ENCODE measurements around the gene VPS26C. TPM values are rescaled to one million over a fixed set of nuclear protein-coding genes. Genes with fewer than 3 reads are reported as not detected.

Gene VPS26C
- total RNA-seq, 1 experiment from 2014 or later = 47.4 TPM

DNA sequence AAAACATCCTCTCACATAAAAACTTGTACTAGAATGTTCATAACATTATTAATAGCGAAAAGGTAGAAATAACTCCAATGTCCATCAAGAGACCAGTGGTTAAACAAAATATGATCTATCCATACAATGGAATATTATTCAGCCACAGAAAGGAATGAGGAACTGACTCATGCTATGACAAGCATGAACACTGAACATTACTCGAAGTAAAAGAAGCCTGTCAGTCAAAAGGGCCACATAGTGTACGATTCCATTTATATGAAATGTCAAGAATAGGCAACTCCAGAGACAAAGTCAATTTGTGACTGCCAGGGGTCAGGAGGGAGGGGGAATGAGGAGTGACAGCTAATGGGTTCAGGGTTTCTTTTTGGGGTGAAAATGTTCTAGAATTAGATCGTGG lies 2.3 kb downstream of the VPS26C start:
- POLR2A ChIA-PET = interaction anchor here (0.6 kb wide), 1 partner anchor 232 kb away, joined by 3 read pairs; no protein-coding TSS in a partner anchor
- Histone ChIP-seq H3K36me3 (ENCODE audit: control insufficient read depth, insufficient read depth, low read length) (peaks cover 2% of the 10 kb centered on the region; the same call in 1 of the 2 replicates), H3K4me3 (ENCODE audit: low read depth in 2 of 2, low read length in 2 of 2) (no peak overlapping the region), H3K27me3 (ENCODE audit: control insufficient read depth, insufficient read depth, low read length) (no peaks in the 10 kb centered on the region), H3K9me3 (ENCODE audit: control insufficient read depth, insufficient read depth, low read depth, low read length) (no peaks in the 10 kb centered on the region), H3K4me1 (ENCODE audit: control insufficient read depth, insufficient read depth, low read length) (peaks cover 27% of the 10 kb centered on the region), H3K27ac (ENCODE audit: low read length) (peak overlapping the region; percentile 10; the same call in 1 of the 2 replicates)
- intact Hi-C loops (cut with micrococcal nuclease; ENCODE audit: unreplicated experiment) = loop anchor here (5.0 kb wide), 1 partner anchor 102 kb away; the partner anchor contains the start of gene DYRK1A
- no TSS peak for BruUV-seq (replicated peaks)
- no peak for DNase-seq (ENCODE audit: low read depth, low spot score)
- in situ Hi-C loops (cut with HindIII; ENCODE audit: low pct_unique_long_range_greater_than_20kb, low sequenced_read_pairs) = no loop called here
- no peak for ATAC-seq
- CTCF ChIA-PET = no interaction called here
- TF ChIP-seq TCF7L2 (IDR thresholded peaks at IDR 0.05; ENCODE audit: low read depth, low read length) = no peak
- TF ChIP-seq, protein P1, sequence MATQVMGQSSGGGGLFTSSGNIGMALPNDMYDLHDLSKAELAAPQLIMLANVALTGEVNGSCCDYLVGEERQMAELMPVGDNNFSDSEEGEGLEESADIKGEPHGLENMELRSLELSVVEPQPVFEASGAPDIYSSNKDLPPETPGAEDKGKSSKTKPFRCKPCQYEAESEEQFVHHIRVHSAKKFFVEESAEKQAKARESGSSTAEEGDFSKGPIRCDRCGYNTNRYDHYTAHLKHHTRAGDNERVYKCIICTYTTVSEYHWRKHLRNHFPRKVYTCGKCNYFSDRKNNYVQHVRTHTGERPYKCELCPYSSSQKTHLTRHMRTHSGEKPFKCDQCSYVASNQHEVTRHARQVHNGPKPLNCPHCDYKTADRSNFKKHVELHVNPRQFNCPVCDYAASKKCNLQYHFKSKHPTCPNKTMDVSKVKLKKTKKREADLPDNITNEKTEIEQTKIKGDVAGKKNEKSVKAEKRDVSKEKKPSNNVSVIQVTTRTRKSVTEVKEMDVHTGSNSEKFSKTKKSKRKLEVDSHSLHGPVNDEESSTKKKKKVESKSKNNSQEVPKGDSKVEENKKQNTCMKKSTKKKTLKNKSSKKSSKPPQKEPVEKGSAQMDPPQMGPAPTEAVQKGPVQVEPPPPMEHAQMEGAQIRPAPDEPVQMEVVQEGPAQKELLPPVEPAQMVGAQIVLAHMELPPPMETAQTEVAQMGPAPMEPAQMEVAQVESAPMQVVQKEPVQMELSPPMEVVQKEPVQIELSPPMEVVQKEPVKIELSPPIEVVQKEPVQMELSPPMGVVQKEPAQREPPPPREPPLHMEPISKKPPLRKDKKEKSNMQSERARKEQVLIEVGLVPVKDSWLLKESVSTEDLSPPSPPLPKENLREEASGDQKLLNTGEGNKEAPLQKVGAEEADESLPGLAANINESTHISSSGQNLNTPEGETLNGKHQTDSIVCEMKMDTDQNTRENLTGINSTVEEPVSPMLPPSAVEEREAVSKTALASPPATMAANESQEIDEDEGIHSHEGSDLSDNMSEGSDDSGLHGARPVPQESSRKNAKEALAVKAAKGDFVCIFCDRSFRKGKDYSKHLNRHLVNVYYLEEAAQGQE (IDR thresholded peaks at IDR 0.05; ENCODE audit: insufficient read depth in 1 of 2, low read depth in 2 of 2, low read length in 1 of 2) = no peak
- TF ChIP-seq, protein P2, sequence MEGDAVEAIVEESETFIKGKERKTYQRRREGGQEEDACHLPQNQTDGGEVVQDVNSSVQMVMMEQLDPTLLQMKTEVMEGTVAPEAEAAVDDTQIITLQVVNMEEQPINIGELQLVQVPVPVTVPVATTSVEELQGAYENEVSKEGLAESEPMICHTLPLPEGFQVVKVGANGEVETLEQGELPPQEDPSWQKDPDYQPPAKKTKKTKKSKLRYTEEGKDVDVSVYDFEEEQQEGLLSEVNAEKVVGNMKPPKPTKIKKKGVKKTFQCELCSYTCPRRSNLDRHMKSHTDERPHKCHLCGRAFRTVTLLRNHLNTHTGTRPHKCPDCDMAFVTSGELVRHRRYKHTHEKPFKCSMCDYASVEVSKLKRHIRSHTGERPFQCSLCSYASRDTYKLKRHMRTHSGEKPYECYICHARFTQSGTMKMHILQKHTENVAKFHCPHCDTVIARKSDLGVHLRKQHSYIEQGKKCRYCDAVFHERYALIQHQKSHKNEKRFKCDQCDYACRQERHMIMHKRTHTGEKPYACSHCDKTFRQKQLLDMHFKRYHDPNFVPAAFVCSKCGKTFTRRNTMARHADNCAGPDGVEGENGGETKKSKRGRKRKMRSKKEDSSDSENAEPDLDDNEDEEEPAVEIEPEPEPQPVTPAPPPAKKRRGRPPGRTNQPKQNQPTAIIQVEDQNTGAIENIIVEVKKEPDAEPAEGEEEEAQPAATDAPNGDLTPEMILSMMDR (IDR thresholded peaks at IDR 0.05) = no peak
- no peak for TF ChIP-seq POLR2AphosphoS5 (IDR thresholded peaks at IDR 0.05; ENCODE audit: low read depth, low read length)
- TF ChIP-seq SIN3A (IDR thresholded peaks at IDR 0.05; ENCODE audit: borderline replicate concordance, insufficient read depth, low read depth, low read length) = no peak

DNA sequence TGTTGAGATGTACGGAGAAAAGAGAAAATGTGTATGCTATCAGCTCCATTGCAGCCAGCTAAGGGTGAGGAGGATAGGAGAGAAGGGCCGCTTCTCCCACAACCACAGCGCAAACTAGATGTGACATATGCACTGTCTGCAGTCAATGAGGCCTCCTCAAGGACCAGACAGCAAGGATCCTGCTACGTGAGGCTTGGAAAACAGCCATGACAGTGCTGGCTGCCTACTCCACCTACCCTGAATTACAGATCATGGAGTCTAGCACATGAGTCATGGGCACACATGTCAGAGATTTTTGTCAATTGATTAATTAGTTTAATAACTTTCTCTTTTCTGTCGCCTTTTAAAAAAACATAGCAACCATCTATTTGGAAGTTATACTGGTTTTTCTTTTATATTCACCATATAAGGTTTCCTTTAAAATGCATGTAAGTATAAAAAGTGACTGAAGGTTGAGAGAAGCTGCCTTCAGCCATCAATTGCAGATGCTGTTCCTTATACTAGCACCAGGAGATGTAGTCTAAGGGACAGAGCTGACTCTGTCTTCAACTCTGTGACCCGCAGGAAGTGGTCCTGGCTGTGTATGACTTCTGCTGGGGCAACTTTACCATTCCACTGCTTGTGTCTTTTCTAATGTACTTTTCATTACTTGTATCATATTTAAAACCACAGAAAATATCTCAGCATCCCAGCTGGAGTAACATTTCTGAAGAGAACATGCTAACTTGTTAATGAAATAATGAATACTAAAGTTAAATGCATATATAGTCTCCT lies 3.1 kb downstream of the VPS26C start:
- intact Hi-C loops (cut with micrococcal nuclease; ENCODE audit: unreplicated experiment) (no loop called here), in situ Hi-C loops (cut with HindIII; ENCODE audit: low pct_unique_long_range_greater_than_20kb, low sequenced_read_pairs) (no loop called here)
- no peak overlapping the region for H3K27ac ChIP-seq (ENCODE audit: low read length)
- no peak for TF ChIP-seq POLR2AphosphoS5 (IDR thresholded peaks at IDR 0.05; ENCODE audit: low read depth, low read length)
- TF ChIP-seq SIN3A (IDR thresholded peaks at IDR 0.05; ENCODE audit: borderline replicate concordance, insufficient read depth, low read depth, low read length) = no peak
- no peak for TF ChIP-seq TCF7L2 (IDR thresholded peaks at IDR 0.05; ENCODE audit: low read depth, low read length)
- TF ChIP-seq, protein P1 (IDR thresholded peaks at IDR 0.05; ENCODE audit: insufficient read depth in 1 of 2, low read depth in 2 of 2, low read length in 1 of 2) = no peak
- TF ChIP-seq, protein P2 (IDR thresholded peaks at IDR 0.05) = no peak
- no peaks in the 10 kb centered on the region for H3K27me3 ChIP-seq (ENCODE audit: control insufficient read depth, insufficient read depth, low read length)
- H3K4me3 ChIP-seq (ENCODE audit: low read depth in 2 of 2, low read length in 2 of 2) = no peak overlapping the region
- peaks cover 35% of the 10 kb centered on the region for H3K4me1 ChIP-seq (ENCODE audit: control insufficient read depth, insufficient read depth, low read length)
- BruUV-seq (replicated peaks) = no TSS peak
- ATAC-seq (no peak), DNase-seq (ENCODE audit: low read depth, low spot score) (no peak)
- peaks cover 2% of the 10 kb centered on the region; the same call in 1 of the 2 replicates for H3K36me3 ChIP-seq (ENCODE audit: control insufficient read depth, insufficient read depth, low read length)
- POLR2A ChIA-PET = no interaction called here
- CTCF ChIA-PET = no interaction called here
- no peaks in the 10 kb centered on the region for H3K9me3 ChIP-seq (ENCODE audit: control insufficient read depth, insufficient read depth, low read depth, low read length)

All from Panc1 (cell line).